ENCODE measurements around the gene HSPG2.

GRCh38 chr1:21885236-21886037, 51.7 kb downstream of the HSPG2 start:
- TF ChIP-seq POLR2AphosphoS5 (IDR thresholded peaks at IDR 0.05; ENCODE audit: low read depth, low read length) (no peak), POLR2A (IDR thresholded peaks at IDR 0.05; ENCODE audit: low read depth, low read length) (no peak)
